Activated CD4-positive, alpha-beta T cell treated with anti-CD3 and anti-CD28 coated beads for 36 hours (primary cell): ENCODE data around the gene COPB2. TPM values are rescaled to one million over a fixed set of nuclear protein-coding genes. Genes with fewer than 3 reads are reported as not detected.

Experiments used
- ATAC-seq: fragments of 200-7000 bp; cut with Tn5 transposase; one replicate; pipeline ENCODE4 v1.10.0; 2021; ENCODE audit warnings: mild to moderate bottlenecking, moderate library complexity
- CTCF ChIA-PET: fragments of 350-600 bp; sonication (Branson Sonifier 250); formaldehyde crosslinking; loops from one replicate; lab custom pipeline; 2021; ENCODE audit warnings: antibody characterized with exemption; lab: Charles Lee
- POLR2A ChIA-PET: fragments of 350-600 bp; sonication (Branson Sonifier 250); formaldehyde crosslinking; loops from one replicate; lab custom pipeline; 2021; ENCODE audit warnings: antibody characterized with exemption, inconsistent platforms; lab: Charles Lee
- DNase-seq: peaks from one replicate; pipeline ENCODE4 v3.0.0-alpha.2; 2020
- H3K27ac Mint-ChIP-seq: one replicate; pipeline ENCODE4 v1.8.0; 2021; ENCODE audit warnings: mixed read lengths
- H3K27me3 Mint-ChIP-seq: one replicate; pipeline ENCODE4 v1.8.0; 2021; ENCODE audit warnings: mixed read lengths
- H3K36me3 Mint-ChIP-seq: one replicate; pipeline ENCODE4 v1.8.0; 2021; ENCODE audit warnings: low read depth, mixed read lengths
- H3K4me1 Mint-ChIP-seq: one replicate; pipeline ENCODE4 v1.8.0; 2021; ENCODE audit warnings: mixed read lengths
- H3K4me3 Mint-ChIP-seq: one replicate; pipeline ENCODE4 v1.8.0; 2021; ENCODE audit warnings: mild to moderate bottlenecking, moderate library complexity, mixed read lengths
- H3K9me3 Mint-ChIP-seq: one replicate; pipeline ENCODE4 v1.8.0; 2021; ENCODE audit warnings: low read depth, mixed read lengths
- intact Hi-C, 2 experiments: fragments of 100-400 bp; cut with DNase I in 1 of 2; cut with micrococcal nuclease in 1 of 2; formaldehyde crosslinking; loops; one replicate each; pipeline versions ENCODE4 v1.14.2 to v1.15.1; 2022 to 2024; cut with DNase I, micrococcal nuclease
- total RNA-seq, 2 experiments: library from RNA; stranded (reverse); gene quantifications; one replicate each; pipeline ENCODE4 v1.2.3, GENCODE V29; 2021

Gene COPB2
- total RNA-seq, 2 experiments from 2014 or later: 90.9 to 99.2 TPM

GRCh38 chr3:139318826-139319225 lies 70.6 kb downstream of the COPB2 start:
- intact Hi-C loops: no loop called here
- peaks cover 9% of the 10 kb centered on the region for H3K27me3 Mint-ChIP-seq
- H3K4me3 Mint-ChIP-seq: no peak overlapping the region
- H3K36me3 Mint-ChIP-seq: no peaks in the 10 kb centered on the region
- POLR2A ChIA-PET: no interaction called here
- CTCF ChIA-PET: interaction anchor here (0.6 to 1.5 kb wide), 3 partner anchors 10 to 82 kb away, joined by 3 to 6 read pairs (median 3); no protein-coding TSS in a partner anchor
- no peaks in the 10 kb centered on the region for H3K9me3 Mint-ChIP-seq
- DNase-seq (no peak), ATAC-seq (no peak)
- H3K27ac Mint-ChIP-seq: no peak overlapping the region
- H3K4me1 Mint-ChIP-seq: no peaks in the 10 kb centered on the region

GRCh38 chr3:139318431-139318816 lies 71.0 kb downstream of the COPB2 start:
- POLR2A ChIA-PET: no interaction called here
- no peak for ATAC-seq
- intact Hi-C loops: no loop called here
- Mint-ChIP-seq H3K4me3 (no peak overlapping the region), H3K27me3 (peaks cover 9% of the 10 kb centered on the region), H3K27ac (no peak overlapping the region), H3K4me1 (no peaks in the 10 kb centered on the region), H3K36me3 (no peaks in the 10 kb centered on the region), H3K9me3 (no peaks in the 10 kb centered on the region)
- CTCF ChIA-PET: interaction anchor here (1.3 to 1.5 kb wide), 2 partner anchors 10 to 12 kb away, joined by 3 to 6 read pairs; no protein-coding TSS in a partner anchor
- no peak for DNase-seq

- CTCF ChIA-PET: interaction anchor here (0.7 to 1.3 kb wide), 2 partner anchors 43 to 206 kb away, joined by 3 to 6 read pairs; no protein-coding TSS in a partner anchor
- H3K27me3 Mint-ChIP-seq: peaks cover 9% of the 10 kb centered on the region
- no peak overlapping the region for H3K27ac Mint-ChIP-seq
- intact Hi-C loops: no loop called here
- DNase-seq (no peak), ATAC-seq (no peak)
- H3K4me1 Mint-ChIP-seq: no peaks in the 10 kb centered on the region
- H3K36me3 Mint-ChIP-seq: no peaks in the 10 kb centered on the region
- no peaks in the 10 kb centered on the region for H3K9me3 Mint-ChIP-seq
- no peak overlapping the region for H3K4me3 Mint-ChIP-seq
- POLR2A ChIA-PET: no interaction called here
Observed at GRCh38 chr3:139317660-139318430, 71.6 kb downstream of the COPB2 start.

DNA sequence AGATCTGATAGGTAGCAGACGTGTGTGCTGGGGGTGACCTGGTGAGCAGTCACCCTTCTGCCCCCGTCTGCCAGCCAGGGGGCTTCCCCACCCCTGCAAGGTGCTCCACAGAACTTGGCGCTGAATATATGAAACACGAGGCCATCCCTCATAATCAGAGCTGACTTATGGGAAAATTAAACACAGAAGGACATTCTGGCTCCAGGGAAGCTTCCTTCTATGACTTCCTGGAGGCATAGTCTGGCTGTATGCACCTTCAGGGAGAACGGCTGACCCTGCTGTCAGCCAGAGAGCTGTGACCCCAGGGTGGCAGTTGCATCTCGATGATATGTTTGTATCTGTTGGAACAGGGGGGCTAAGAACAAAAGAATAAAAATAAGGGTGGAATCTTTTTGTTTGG lies 72.2 kb downstream of the COPB2 start:
- H3K9me3 Mint-ChIP-seq: no peaks in the 10 kb centered on the region
- POLR2A ChIA-PET: no interaction called here
- CTCF ChIA-PET: interaction anchor here (0.7 to 1.3 kb wide), 2 partner anchors 42 to 206 kb away, joined by 3 to 6 read pairs; no protein-coding TSS in a partner anchor

GRCh38 chr3:139313921-139314320 lies 75.5 kb downstream of the COPB2 start:
- Mint-ChIP-seq H3K4me3 (no peak overlapping the region), H3K27me3 (peaks cover 6% of the 10 kb centered on the region), H3K9me3 (no peaks in the 10 kb centered on the region), H3K36me3 (no peaks in the 10 kb centered on the region), H3K4me1 (no peaks in the 10 kb centered on the region), H3K27ac (no peak overlapping the region)
- no peak for DNase-seq
- ChIA-PET POLR2A (no interaction called here), CTCF (no interaction called here)
- ATAC-seq: no peak
- intact Hi-C loops: no loop called here

More for the DNA sequence above, 72.2 kb downstream of the COPB2 start:
- no peak overlapping the region for H3K27ac Mint-ChIP-seq
- intact Hi-C loops: no loop called here
- peaks cover 9% of the 10 kb centered on the region for H3K27me3 Mint-ChIP-seq
- ATAC-seq (no peak), DNase-seq (no peak)
- no peaks in the 10 kb centered on the region for H3K36me3 Mint-ChIP-seq
- no peak overlapping the region for H3K4me3 Mint-ChIP-seq
- no peaks in the 10 kb centered on the region for H3K4me1 Mint-ChIP-seq

GRCh38 chr3:139312959-139313358 lies 76.5 kb downstream of the COPB2 start:
- intact Hi-C loops: no loop called here

DNA sequence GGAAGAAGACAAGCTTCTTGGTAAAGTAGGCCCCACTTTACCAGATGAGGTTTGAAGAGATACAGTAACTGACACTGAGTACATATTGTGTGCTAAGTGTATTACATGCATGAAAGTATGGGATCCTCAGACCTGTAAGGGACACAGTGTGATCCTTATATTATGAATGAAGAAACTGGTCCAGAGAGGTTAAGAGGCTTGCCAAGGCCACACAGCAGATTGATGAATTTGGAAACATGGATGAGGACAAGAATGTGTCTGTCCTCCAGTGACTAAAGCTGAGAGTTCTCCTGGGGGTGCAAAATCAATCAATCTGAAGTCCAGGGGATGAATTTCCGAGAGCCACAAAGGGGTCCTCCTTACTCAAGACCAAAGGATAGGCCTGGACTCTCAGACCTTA lies 77.0 kb downstream of the COPB2 start:
- Mint-ChIP-seq H3K4me3 (no peak overlapping the region), H3K27ac (no peak overlapping the region), H3K4me1 (no peaks in the 10 kb centered on the region), H3K36me3 (no peaks in the 10 kb centered on the region), H3K9me3 (no peaks in the 10 kb centered on the region), H3K27me3 (peaks cover 6% of the 10 kb centered on the region)
- intact Hi-C loops: no loop called here
- ChIA-PET POLR2A (no interaction called here), CTCF (no interaction called here)
- DNase-seq: no peak
- ATAC-seq: no peak

More at GRCh38 chr3:139312959-139313358, 76.5 kb downstream of the COPB2 start:
- ChIA-PET CTCF (no interaction called here), POLR2A (no interaction called here)
- Mint-ChIP-seq H3K36me3 (no peaks in the 10 kb centered on the region), H3K4me1 (no peaks in the 10 kb centered on the region), H3K27ac (no peak overlapping the region), H3K27me3 (peaks cover 6% of the 10 kb centered on the region), H3K4me3 (no peak overlapping the region), H3K9me3 (no peaks in the 10 kb centered on the region)
- DNase-seq (no peak), ATAC-seq (no peak)

GRCh38 chr3:139311557-139311956 lies 77.9 kb downstream of the COPB2 start:
- Mint-ChIP-seq H3K27me3 (peaks cover 5% of the 10 kb centered on the region), H3K4me3 (no peak overlapping the region), H3K9me3 (no peaks in the 10 kb centered on the region), H3K36me3 (no peaks in the 10 kb centered on the region), H3K4me1 (no peaks in the 10 kb centered on the region), H3K27ac (no peak overlapping the region)
- ChIA-PET CTCF (interaction anchor here (0.7 kb wide), 1 partner anchor 30 kb away, joined by 3 read pairs; no protein-coding TSS in a partner anchor), POLR2A (interaction anchor here (0.6 kb wide), 1 partner anchor 106 kb away, joined by 4 read pairs; no protein-coding TSS in a partner anchor)
- DNase-seq: no peak
- ATAC-seq: no peak
- intact Hi-C loops: no loop called here

- H3K27me3 Mint-ChIP-seq: peaks cover under 1% of the 10 kb centered on the region
- CTCF ChIA-PET: interaction anchor here (0.6 to 0.8 kb wide), 2 partner anchors 84 to 1130 kb away, joined by 3 read pairs; no protein-coding TSS in a partner anchor
- DNase-seq (no peak), ATAC-seq (no peak)
- POLR2A ChIA-PET: no interaction called here
- H3K27ac Mint-ChIP-seq: no peak overlapping the region
- no peaks in the 10 kb centered on the region for H3K36me3 Mint-ChIP-seq
- intact Hi-C loops: no loop called here
- H3K4me1 Mint-ChIP-seq: no peaks in the 10 kb centered on the region
- no peaks in the 10 kb centered on the region for H3K9me3 Mint-ChIP-seq
- H3K4me3 Mint-ChIP-seq: no peak overlapping the region
Observed at GRCh38 chr3:139310474-139310933, 78.9 kb downstream of the COPB2 start.

GRCh38 chr3:139309880-139310279 lies 79.6 kb downstream of the COPB2 start:
- Mint-ChIP-seq H3K27me3 (peaks cover 3% of the 10 kb centered on the region), H3K36me3 (no peaks in the 10 kb centered on the region), H3K9me3 (no peaks in the 10 kb centered on the region), H3K27ac (no peak overlapping the region), H3K4me3 (no peak overlapping the region), H3K4me1 (no peaks in the 10 kb centered on the region)
- POLR2A ChIA-PET: no interaction called here
- DNase-seq: no peak
- CTCF ChIA-PET: interaction anchor here (0.6 kb wide), 1 partner anchor 38 kb away, joined by 3 read pairs; no protein-coding TSS in a partner anchor
- intact Hi-C loops: no loop called here
- ATAC-seq: no peak

DNA sequence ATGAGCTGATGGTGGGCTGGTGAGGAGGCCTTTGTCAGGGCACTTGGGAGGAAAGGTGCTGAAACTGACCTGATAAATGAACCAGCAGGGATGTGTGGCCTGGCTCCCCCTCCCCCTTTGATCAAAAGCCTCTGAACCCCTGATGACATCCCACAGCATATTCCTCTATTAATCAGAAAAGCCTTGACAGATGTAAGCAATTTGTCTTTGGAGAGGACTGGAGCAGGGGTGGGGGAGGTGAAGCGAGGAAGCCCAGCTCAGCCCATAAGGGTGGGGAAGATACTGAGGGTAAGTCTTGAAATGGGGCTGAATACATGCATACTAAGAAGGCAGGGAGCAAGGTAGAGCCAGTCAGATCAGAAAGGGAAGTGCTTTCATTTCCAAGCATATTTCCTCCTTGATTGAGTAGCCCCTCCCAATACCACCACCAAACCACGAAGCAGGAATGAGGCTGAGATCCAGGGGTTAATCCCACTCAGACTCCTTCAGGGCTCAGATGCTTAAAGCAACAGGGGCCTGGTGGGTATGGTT lies 80.3 kb downstream of the COPB2 start:
- H3K36me3 Mint-ChIP-seq: no peaks in the 10 kb centered on the region
- H3K4me3 Mint-ChIP-seq: no peak overlapping the region
- no peak for DNase-seq
- ChIA-PET CTCF (interaction anchor here (0.6 kb wide), 1 partner anchor 37 kb away, joined by 3 read pairs; no protein-coding TSS in a partner anchor), POLR2A (interaction anchor here (0.6 kb wide), 1 partner anchor 257 kb away, joined by 3 read pairs; no protein-coding TSS in a partner anchor)
- H3K9me3 Mint-ChIP-seq: no peaks in the 10 kb centered on the region
- no peak overlapping the region for H3K27ac Mint-ChIP-seq
- H3K4me1 Mint-ChIP-seq: no peaks in the 10 kb centered on the region
- peaks cover 3% of the 10 kb centered on the region for H3K27me3 Mint-ChIP-seq
- intact Hi-C loops: no loop called here
- ATAC-seq: no peak
